ENCODE results near the gene C12orf56. TPM values are rescaled to one million over a fixed set of nuclear protein-coding genes. Genes with fewer than 3 reads are reported as not detected.
"Not testable (repeated sequence)": the region's sequence is repeated elsewhere in the genome, so short reads cannot be mapped to it uniquely, and the experiment has no call there.

C12orf56 gene
- total and polyA plus RNA-seq, 4 donors: 0.08 to 0.47 (median 0.24) TPM; not detected in 1

DNA sequence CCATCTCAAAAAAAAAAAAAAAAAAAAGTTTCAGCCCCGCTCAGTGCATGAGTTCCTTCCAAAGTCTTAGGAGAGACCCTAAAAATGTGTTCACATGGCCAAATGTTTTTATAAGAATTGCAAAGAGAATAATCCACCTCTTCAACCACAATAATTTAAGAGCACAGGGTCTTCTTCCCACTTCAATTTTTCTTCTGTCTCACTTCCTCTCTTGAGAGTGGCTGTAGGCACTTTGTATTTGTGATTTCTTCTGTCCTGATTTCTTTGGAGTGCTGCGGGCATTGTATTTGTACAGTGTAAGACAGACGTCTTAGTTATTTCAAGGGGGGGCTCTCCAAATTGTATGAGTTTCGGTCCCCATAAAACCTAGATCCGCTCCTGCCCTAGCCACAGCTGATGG is 58.3 kb downstream of the C12orf56 start:
- no peaks in the 10 kb centered on the region for H3K9me3 ChIP-seq (ENCODE audit: control insufficient read depth in 4 of 4, low read length in 3 of 4)
- no peak overlapping the region for H3K9ac ChIP-seq (ENCODE audit: low read depth in 1 of 2, low read length in 2 of 2)
- H3K36me3 ChIP-seq (ENCODE audit: control insufficient read depth in 4 of 4, insufficient read depth in 3 of 4, low read depth in 1 of 4, low read length in 3 of 4): no peaks in the 10 kb centered on the region
- TF ChIP-seq SP1 (IDR thresholded peaks at IDR 0.05): no peak
- no peak for TF ChIP-seq HNF4A (conservative IDR thresholded peaks at IDR 0.05)
- TF ChIP-seq, protein P1, sequence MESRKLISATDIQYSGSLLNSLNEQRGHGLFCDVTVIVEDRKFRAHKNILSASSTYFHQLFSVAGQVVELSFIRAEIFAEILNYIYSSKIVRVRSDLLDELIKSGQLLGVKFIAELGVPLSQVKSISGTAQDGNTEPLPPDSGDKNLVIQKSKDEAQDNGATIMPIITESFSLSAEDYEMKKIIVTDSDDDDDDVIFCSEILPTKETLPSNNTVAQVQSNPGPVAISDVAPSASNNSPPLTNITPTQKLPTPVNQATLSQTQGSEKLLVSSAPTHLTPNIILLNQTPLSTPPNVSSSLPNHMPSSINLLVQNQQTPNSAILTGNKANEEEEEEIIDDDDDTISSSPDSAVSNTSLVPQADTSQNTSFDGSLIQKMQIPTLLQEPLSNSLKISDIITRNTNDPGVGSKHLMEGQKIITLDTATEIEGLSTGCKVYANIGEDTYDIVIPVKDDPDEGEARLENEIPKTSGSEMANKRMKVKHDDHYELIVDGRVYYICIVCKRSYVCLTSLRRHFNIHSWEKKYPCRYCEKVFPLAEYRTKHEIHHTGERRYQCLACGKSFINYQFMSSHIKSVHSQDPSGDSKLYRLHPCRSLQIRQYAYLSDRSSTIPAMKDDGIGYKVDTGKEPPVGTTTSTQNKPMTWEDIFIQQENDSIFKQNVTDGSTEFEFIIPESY (IDR thresholded peaks at IDR 0.05): no peak
- no peak for TF ChIP-seq EGR1 (IDR thresholded peaks at IDR 0.05; ENCODE audit: low read depth in 2 of 2)
- no peak for TF ChIP-seq HNF4G (IDR thresholded peaks at IDR 0.05)
- TF ChIP-seq, protein P2, sequence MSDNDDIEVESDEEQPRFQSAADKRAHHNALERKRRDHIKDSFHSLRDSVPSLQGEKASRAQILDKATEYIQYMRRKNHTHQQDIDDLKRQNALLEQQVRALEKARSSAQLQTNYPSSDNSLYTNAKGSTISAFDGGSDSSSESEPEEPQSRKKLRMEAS (IDR thresholded peaks at IDR 0.05): no peak
- TF ChIP-seq, protein P3, sequence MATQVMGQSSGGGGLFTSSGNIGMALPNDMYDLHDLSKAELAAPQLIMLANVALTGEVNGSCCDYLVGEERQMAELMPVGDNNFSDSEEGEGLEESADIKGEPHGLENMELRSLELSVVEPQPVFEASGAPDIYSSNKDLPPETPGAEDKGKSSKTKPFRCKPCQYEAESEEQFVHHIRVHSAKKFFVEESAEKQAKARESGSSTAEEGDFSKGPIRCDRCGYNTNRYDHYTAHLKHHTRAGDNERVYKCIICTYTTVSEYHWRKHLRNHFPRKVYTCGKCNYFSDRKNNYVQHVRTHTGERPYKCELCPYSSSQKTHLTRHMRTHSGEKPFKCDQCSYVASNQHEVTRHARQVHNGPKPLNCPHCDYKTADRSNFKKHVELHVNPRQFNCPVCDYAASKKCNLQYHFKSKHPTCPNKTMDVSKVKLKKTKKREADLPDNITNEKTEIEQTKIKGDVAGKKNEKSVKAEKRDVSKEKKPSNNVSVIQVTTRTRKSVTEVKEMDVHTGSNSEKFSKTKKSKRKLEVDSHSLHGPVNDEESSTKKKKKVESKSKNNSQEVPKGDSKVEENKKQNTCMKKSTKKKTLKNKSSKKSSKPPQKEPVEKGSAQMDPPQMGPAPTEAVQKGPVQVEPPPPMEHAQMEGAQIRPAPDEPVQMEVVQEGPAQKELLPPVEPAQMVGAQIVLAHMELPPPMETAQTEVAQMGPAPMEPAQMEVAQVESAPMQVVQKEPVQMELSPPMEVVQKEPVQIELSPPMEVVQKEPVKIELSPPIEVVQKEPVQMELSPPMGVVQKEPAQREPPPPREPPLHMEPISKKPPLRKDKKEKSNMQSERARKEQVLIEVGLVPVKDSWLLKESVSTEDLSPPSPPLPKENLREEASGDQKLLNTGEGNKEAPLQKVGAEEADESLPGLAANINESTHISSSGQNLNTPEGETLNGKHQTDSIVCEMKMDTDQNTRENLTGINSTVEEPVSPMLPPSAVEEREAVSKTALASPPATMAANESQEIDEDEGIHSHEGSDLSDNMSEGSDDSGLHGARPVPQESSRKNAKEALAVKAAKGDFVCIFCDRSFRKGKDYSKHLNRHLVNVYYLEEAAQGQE (IDR thresholded peaks at IDR 0.05): no peak
- TF ChIP-seq FOXA2 (IDR thresholded peaks at IDR 0.05): no peak
- no peak for TF ChIP-seq GABPA (IDR thresholded peaks at IDR 0.05 in 1 of 2, conservative IDR thresholded peaks at IDR 0.05 in 1 of 2)
- TF ChIP-seq JUND (IDR thresholded peaks at IDR 0.05): no peak
- no peak for TF ChIP-seq RAD21 (IDR thresholded peaks at IDR 0.05)
- no peaks in the 10 kb centered on the region for H3K27me3 ChIP-seq (ENCODE audit: control insufficient read depth in 4 of 4, insufficient read depth in 4 of 4, low read length in 3 of 4)
- WGBS: 86% methylated on average over 5 of the region's 5 CpGs
- H3K27ac ChIP-seq (ENCODE audit: low read depth in 1 of 2, low read length in 2 of 2): no peak overlapping the region
- no peak overlapping the region for H3K4me3 ChIP-seq (ENCODE audit: low read depth in 1 of 3, low read length in 3 of 3)
- H3K4me1 ChIP-seq (ENCODE audit: control insufficient read depth in 4 of 4, insufficient read depth in 4 of 4, low read length in 3 of 4): no peaks in the 10 kb centered on the region
- no peak for DNase-seq (ENCODE audit: low spot score)

DNA sequence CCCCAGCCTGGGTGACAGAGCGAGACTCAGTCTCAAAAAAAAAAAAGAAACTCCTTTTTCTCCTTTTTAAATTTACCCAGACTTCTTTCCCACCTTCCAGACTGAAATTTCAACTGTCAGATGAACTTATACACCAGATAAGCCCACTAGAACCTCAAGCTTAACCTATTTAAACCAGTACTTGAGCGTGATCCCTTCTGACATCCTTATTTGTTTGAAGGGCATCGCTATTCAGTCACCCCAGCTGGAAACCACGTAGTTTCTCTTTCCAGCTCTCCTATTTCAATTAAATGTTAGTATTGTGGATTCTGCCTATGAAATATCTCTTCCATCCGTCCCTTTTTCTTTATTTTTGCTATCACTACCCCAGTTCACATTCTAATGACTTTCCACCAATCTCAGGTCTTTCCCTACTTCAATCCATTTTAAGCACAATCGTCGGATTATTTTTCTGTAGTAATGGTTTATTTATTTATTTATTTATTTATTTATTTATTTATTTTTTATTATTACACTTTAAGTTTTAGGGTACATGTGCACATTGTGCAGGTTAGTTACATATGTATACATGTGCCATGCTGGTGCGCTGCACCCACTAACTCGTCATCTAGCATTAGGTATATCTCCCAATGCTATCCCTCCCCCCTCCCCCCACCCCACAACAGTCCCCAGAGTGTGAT is 61.4 kb downstream of the C12orf56 start:
- not testable (repeated sequence) for H3K4me3 ChIP-seq (ENCODE audit: low read depth in 1 of 3, low read length in 3 of 3); H3K27ac ChIP-seq (ENCODE audit: low read depth in 1 of 2, low read length in 2 of 2); DNase-seq (ENCODE audit: low spot score); H3K4me1 ChIP-seq (ENCODE audit: control insufficient read depth in 4 of 4, insufficient read depth in 4 of 4, low read length in 3 of 4); H3K9ac ChIP-seq (ENCODE audit: low read depth in 1 of 2, low read length in 2 of 2); H3K36me3 ChIP-seq (ENCODE audit: control insufficient read depth in 4 of 4, insufficient read depth in 3 of 4, low read depth in 1 of 4, low read length in 3 of 4); H3K9me3 ChIP-seq (ENCODE audit: control insufficient read depth in 4 of 4, low read length in 3 of 4); H3K27me3 ChIP-seq (ENCODE audit: control insufficient read depth in 4 of 4, insufficient read depth in 4 of 4, low read length in 3 of 4)
- WGBS: 89% methylated on average over 7 of the region's 9 CpGs

DNA sequence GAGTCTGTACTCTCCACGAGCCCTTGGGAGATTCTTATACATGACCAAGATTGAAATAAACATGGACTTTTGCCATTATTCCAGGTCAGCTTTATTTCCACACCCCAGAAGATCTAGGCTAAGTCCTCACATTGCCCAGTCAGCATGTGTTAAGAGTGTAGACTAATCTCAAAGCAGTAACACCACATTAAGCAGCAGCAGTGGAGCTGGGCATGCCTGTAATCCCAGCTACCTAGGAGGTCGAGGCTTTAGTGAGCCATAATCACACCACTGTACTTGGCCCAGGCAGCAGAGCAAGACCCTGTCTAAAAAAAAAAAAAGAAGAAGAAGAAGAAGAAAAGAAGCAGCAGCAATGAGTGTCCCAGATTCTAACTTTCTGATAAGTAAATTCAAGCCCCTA is 65.5 kb downstream of the C12orf56 start:
- 54% methylated on average over 2 of the region's 2 CpGs for WGBS

More for the DNA sequence above, 65.5 kb downstream of the C12orf56 start:
- Histone ChIP-seq H3K9ac (ENCODE audit: low read depth in 1 of 2, low read length in 2 of 2) (no peak overlapping the region), H3K27ac (ENCODE audit: low read depth in 1 of 2, low read length in 2 of 2) (no peak overlapping the region), H3K4me3 (ENCODE audit: low read depth in 1 of 3, low read length in 3 of 3) (no peak overlapping the region), H3K4me1 (ENCODE audit: control insufficient read depth in 4 of 4, insufficient read depth in 4 of 4, low read length in 3 of 4) (no peaks in the 10 kb centered on the region), H3K36me3 (ENCODE audit: control insufficient read depth in 4 of 4, insufficient read depth in 3 of 4, low read depth in 1 of 4, low read length in 3 of 4) (no peaks in the 10 kb centered on the region), H3K9me3 (ENCODE audit: control insufficient read depth in 4 of 4, low read length in 3 of 4) (no peaks in the 10 kb centered on the region), H3K27me3 (ENCODE audit: control insufficient read depth in 4 of 4, insufficient read depth in 4 of 4, low read length in 3 of 4) (no peaks in the 10 kb centered on the region)
- TF ChIP-seq, protein P2 (IDR thresholded peaks at IDR 0.05): no peak
- TF ChIP-seq, protein P4, sequence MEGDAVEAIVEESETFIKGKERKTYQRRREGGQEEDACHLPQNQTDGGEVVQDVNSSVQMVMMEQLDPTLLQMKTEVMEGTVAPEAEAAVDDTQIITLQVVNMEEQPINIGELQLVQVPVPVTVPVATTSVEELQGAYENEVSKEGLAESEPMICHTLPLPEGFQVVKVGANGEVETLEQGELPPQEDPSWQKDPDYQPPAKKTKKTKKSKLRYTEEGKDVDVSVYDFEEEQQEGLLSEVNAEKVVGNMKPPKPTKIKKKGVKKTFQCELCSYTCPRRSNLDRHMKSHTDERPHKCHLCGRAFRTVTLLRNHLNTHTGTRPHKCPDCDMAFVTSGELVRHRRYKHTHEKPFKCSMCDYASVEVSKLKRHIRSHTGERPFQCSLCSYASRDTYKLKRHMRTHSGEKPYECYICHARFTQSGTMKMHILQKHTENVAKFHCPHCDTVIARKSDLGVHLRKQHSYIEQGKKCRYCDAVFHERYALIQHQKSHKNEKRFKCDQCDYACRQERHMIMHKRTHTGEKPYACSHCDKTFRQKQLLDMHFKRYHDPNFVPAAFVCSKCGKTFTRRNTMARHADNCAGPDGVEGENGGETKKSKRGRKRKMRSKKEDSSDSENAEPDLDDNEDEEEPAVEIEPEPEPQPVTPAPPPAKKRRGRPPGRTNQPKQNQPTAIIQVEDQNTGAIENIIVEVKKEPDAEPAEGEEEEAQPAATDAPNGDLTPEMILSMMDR (IDR thresholded peaks at IDR 0.05; ENCODE audit: low read depth, low read length, missing input control): no peak
- TF ChIP-seq RAD21 (IDR thresholded peaks at IDR 0.05) (no peak), HNF4G (IDR thresholded peaks at IDR 0.05) (no peak), GABPA (IDR thresholded peaks at IDR 0.05 in 1 of 2, conservative IDR thresholded peaks at IDR 0.05 in 1 of 2) (no peak), JUND (IDR thresholded peaks at IDR 0.05) (no peak), EGR1 (IDR thresholded peaks at IDR 0.05; ENCODE audit: low read depth in 2 of 2) (no peak), YY1 (IDR thresholded peaks at IDR 0.05) (no peak), HNF4A (conservative IDR thresholded peaks at IDR 0.05) (no peak), SP1 (IDR thresholded peaks at IDR 0.05) (no peak)
- TF ChIP-seq, protein P1 (IDR thresholded peaks at IDR 0.05): no peak
- DNase-seq (ENCODE audit: low spot score): no peak
